ENCODE measurements around the gene REC114.

DNA sequence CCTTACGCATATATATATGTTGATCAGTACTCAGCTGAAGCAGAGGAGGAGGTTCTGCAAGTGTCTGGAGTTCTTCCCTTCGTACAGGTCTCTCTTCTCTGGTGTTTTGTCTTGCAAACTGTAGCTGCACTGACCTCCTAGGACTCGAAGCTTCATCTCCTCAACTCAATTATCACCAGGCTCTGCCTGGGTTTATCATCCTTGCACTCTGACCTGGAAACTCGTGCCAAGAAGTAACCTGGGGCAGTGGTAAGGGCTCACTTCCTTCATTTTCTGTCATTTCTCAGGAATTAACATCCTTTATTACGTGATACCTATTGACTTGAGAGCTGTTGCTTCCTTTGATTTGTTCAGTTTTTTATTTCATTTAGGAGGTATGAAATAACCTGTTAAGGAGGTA is 14.4 kb downstream of the REC114 start:
- TF ChIP-seq POLR2AphosphoS5 (IDR thresholded peaks at IDR 0.05; ENCODE audit: low read depth, low read length) (no peak), SIN3A (IDR thresholded peaks at IDR 0.05; ENCODE audit: borderline replicate concordance, insufficient read depth, low read length) (no peak), TAF1 (IDR thresholded peaks at IDR 0.05; ENCODE audit: borderline replicate concordance, insufficient read depth, low read length) (no peak), FOXP2 (optimal IDR thresholded peaks at IDR 0.05; ENCODE audit: borderline replicate concordance, extremely low read depth, extremely low read length, insufficient read depth) (no peak)
- TF ChIP-seq, protein P1, sequence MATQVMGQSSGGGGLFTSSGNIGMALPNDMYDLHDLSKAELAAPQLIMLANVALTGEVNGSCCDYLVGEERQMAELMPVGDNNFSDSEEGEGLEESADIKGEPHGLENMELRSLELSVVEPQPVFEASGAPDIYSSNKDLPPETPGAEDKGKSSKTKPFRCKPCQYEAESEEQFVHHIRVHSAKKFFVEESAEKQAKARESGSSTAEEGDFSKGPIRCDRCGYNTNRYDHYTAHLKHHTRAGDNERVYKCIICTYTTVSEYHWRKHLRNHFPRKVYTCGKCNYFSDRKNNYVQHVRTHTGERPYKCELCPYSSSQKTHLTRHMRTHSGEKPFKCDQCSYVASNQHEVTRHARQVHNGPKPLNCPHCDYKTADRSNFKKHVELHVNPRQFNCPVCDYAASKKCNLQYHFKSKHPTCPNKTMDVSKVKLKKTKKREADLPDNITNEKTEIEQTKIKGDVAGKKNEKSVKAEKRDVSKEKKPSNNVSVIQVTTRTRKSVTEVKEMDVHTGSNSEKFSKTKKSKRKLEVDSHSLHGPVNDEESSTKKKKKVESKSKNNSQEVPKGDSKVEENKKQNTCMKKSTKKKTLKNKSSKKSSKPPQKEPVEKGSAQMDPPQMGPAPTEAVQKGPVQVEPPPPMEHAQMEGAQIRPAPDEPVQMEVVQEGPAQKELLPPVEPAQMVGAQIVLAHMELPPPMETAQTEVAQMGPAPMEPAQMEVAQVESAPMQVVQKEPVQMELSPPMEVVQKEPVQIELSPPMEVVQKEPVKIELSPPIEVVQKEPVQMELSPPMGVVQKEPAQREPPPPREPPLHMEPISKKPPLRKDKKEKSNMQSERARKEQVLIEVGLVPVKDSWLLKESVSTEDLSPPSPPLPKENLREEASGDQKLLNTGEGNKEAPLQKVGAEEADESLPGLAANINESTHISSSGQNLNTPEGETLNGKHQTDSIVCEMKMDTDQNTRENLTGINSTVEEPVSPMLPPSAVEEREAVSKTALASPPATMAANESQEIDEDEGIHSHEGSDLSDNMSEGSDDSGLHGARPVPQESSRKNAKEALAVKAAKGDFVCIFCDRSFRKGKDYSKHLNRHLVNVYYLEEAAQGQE (IDR thresholded peaks at IDR 0.05; ENCODE audit: insufficient read depth in 1 of 2, low read depth in 2 of 2, low read length in 2 of 2), result no peak

Measured in PFSK-1 (cell line).